H1 (cell line): ENCODE results near the gene MX1. TPM values are rescaled to one million over a fixed set of nuclear protein-coding genes. Genes with fewer than 3 reads are reported as not detected.

Source experiments
- CTCF ChIA-PET: fragments of 300-600 bp; sonication (Branson Sonifier 250); formaldehyde crosslinking; loops from one replicate; lab custom pipeline; 2021; ENCODE audit not compliant: partially characterized antibody; lab: Charles Lee
- POLR2A ChIA-PET: fragments of 300-600 bp; sonication (Branson Sonifier 250); formaldehyde crosslinking; loops from one replicate; lab custom pipeline; 2021; ENCODE audit warnings: inconsistent platforms; ENCODE audit not compliant: partially characterized antibody; lab: Charles Lee
- DNase-seq, 2 experiments: peaks; one replicate each; pipeline versions ENCODE4 v3.0.0 to v3.0.0-alpha.2; 2010 to 2022; ENCODE audit warnings: low spot score in 2 of 2, low read depth in 1 of 2, mixed read lengths in 1 of 2
- FAIRE-seq: peaks from 2 replicates; lab custom pipeline; 2011; peaks lifted over from hg19 to GRCh38; lab: Jason Lieb, UNC
- H2AFZ ChIP-seq: 2 replicates; pipeline ENCODE4 v1.8.1; 2012; ENCODE audit warnings: low read length, inconsistent platforms
- H2AK5ac ChIP-seq: 2 replicates; pipeline ENCODE4 v1.6.1; 2013; ENCODE audit warnings: low read depth, low read length
- H2BK120ac ChIP-seq: replicated peaks from 2 replicates; pipeline ENCODE3; 2013; ENCODE audit warnings: low read depth, low read length, inconsistent platforms
- H2BK12ac ChIP-seq: 2 replicates; pipeline ENCODE4 v1.6.1; 2013; ENCODE audit warnings: low read depth, low read length
- H2BK15ac ChIP-seq: 2 replicates; pipeline ENCODE4 v1.6.1; 2013; ENCODE audit warnings: low read length
- H2BK20ac ChIP-seq: 2 replicates; pipeline ENCODE4 v1.6.1; 2013; ENCODE audit warnings: low read length
- H2BK5ac ChIP-seq: 2 replicates; pipeline ENCODE4 v1.6.1; 2013; ENCODE audit warnings: low read depth, low read length
- H3K14ac ChIP-seq: 2 replicates; pipeline ENCODE4 v1.6.1; 2013; ENCODE audit warnings: inconsistent platforms; ENCODE audit not compliant: insufficient read length
- H3K18ac ChIP-seq: 2 replicates; pipeline ENCODE4 v1.6.1; 2013; ENCODE audit warnings: low read length; ENCODE audit errors: extremely low read depth
- H3K23ac ChIP-seq: 2 replicates; pipeline ENCODE4 v1.6.1; 2013; ENCODE audit warnings: inconsistent platforms; ENCODE audit not compliant: insufficient read length
- H3K23me2 ChIP-seq: 2 replicates; pipeline ENCODE4 v1.6.1; 2013; ENCODE audit warnings: low read depth, low read length
- H3K27ac ChIP-seq: 2 replicates; pipeline ENCODE4 v1.6.1; 2011; ENCODE audit warnings: low read depth, low read length, inconsistent platforms
- H3K27me3 ChIP-seq, 4 experiments: replicated peaks in 1 of 4; 1 replicate in 1 of 4; 2 replicates in 3 of 4; pipeline versions ENCODE4 v1.6.1 to v1.8.1; 2011 to 2013; ENCODE audit warnings: low read length in 3 of 4, mild to moderate bottlenecking in 3 of 4, inconsistent platforms in 2 of 4, mixed read lengths in 2 of 4, moderate library complexity in 1 of 4; ENCODE audit not compliant: control insufficient read depth in 3 of 4, insufficient read depth in 3 of 4; ENCODE audit errors: extremely low read depth in 1 of 4
- H3K36me3 ChIP-seq, 4 experiments: 2 replicates each; pipeline versions ENCODE4 v1.6.1 to v1.8.1; 2011 to 2013; ENCODE audit warnings: mild to moderate bottlenecking in 4 of 4, low read length in 3 of 4, moderate library complexity in 2 of 4, control low read depth in 1 of 4, inconsistent platforms in 1 of 4; ENCODE audit not compliant: insufficient read depth in 4 of 4, control insufficient read depth in 2 of 4
- H3K4ac ChIP-seq: replicated peaks from 2 replicates; pipeline ENCODE3; 2013; ENCODE audit warnings: low read length, low read depth, mixed read lengths, inconsistent platforms; ENCODE audit not compliant: insufficient read length
- H3K4me1 ChIP-seq, 4 experiments: replicated peaks in 1 of 4; 1 replicate in 1 of 4; 2 replicates in 3 of 4; pipeline versions ENCODE4 v1.6.1 to v1.8.1; 2011 to 2013; ENCODE audit warnings: low read length in 3 of 4, inconsistent platforms in 2 of 4, mixed read lengths in 1 of 4; ENCODE audit not compliant: insufficient read depth in 4 of 4, control insufficient read depth in 3 of 4
- H3K4me2 ChIP-seq, 2 experiments: 2 replicates each; pipeline versions ENCODE4 v1.6.1 to v1.8.1; 2011 to 2013; ENCODE audit warnings: low read depth in 2 of 2, low read length in 2 of 2, control low read depth in 1 of 2, inconsistent platforms in 1 of 2, mild to moderate bottlenecking in 1 of 2; ENCODE audit not compliant: insufficient read depth in 1 of 2
- H3K4me3 ChIP-seq, 4 experiments: fragments of 200-600, 300-600 bp in 1 of 4; sonication (generic), shearing (Covaris generic), sonication (Bioruptor Twin) in 1 of 4; 2 replicates each; pipeline versions ENCODE4 v1.5.1 to v1.8.1; 2011 to 2016; ENCODE audit warnings: low read length in 4 of 4, low read depth in 3 of 4, control low read depth in 2 of 4, inconsistent platforms in 2 of 4, mild to moderate bottlenecking in 2 of 4, mixed read lengths in 1 of 4, moderate library complexity in 1 of 4; ENCODE audit not compliant: insufficient read depth in 2 of 4; ENCODE audit errors: extremely low read depth in 1 of 4
- H3K56ac ChIP-seq: replicated peaks from 2 replicates; pipeline ENCODE3; 2013; ENCODE audit warnings: low read depth, mild to moderate bottlenecking, mixed read lengths, low read length, inconsistent platforms; ENCODE audit not compliant: insufficient read length
- H3K79me1 ChIP-seq: 2 replicates; pipeline ENCODE4 v1.6.1; 2013; ENCODE audit warnings: low read depth, low read length, control low read depth
- H3K79me2 ChIP-seq, 2 experiments: 2 replicates each; pipeline versions ENCODE4 v1.6.1 to v1.8.1; 2012 to 2013; ENCODE audit warnings: low read length in 2 of 2, mild to moderate bottlenecking in 2 of 2, inconsistent platforms in 1 of 2; ENCODE audit not compliant: insufficient read depth in 2 of 2, control insufficient read depth in 1 of 2
- H3K9ac ChIP-seq, 4 experiments: replicated peaks in 1 of 4; 1 replicate in 1 of 4; 2 replicates in 3 of 4; pipeline versions ENCODE4 v1.6.1 to v1.8.1; 2011 to 2013; ENCODE audit warnings: low read depth in 3 of 4, low read length in 3 of 4, control low read depth in 2 of 4, mild to moderate bottlenecking in 2 of 4, moderate library complexity in 2 of 4, inconsistent platforms in 1 of 4; ENCODE audit errors: extremely low read depth in 1 of 4
- H3K9me3 ChIP-seq, 2 experiments: 2 replicates each; pipeline versions ENCODE4 v1.6.1 to v1.8.1; 2012 to 2013; ENCODE audit warnings: mild to moderate bottlenecking in 2 of 2, moderate library complexity in 2 of 2, control low read depth in 1 of 2, inconsistent platforms in 1 of 2, low read depth in 1 of 2, low read length in 1 of 2, mixed read lengths in 1 of 2; ENCODE audit not compliant: insufficient read depth in 2 of 2
- H4K20me1 ChIP-seq, 2 experiments: replicated peaks in 1 of 2; 2 replicates each; pipeline versions ENCODE3 to v1.8.1; 2011 to 2013; ENCODE audit warnings: inconsistent platforms in 2 of 2, low read length in 2 of 2, mild to moderate bottlenecking in 1 of 2; ENCODE audit not compliant: insufficient read depth in 2 of 2, control insufficient read depth in 1 of 2
- H4K5ac ChIP-seq: 2 replicates; pipeline ENCODE4 v1.6.1; 2013; ENCODE audit warnings: low read length, low read depth, mixed read lengths, inconsistent platforms; ENCODE audit not compliant: insufficient read length
- H4K8ac ChIP-seq: 2 replicates; pipeline ENCODE4 v1.8.0; 2013; ENCODE audit warnings: mild to moderate bottlenecking, moderate library complexity, low read length, inconsistent platforms; ENCODE audit not compliant: insufficient read depth; ENCODE audit errors: extremely low read depth
- H4K91ac ChIP-seq: replicated peaks from 2 replicates; pipeline ENCODE3; 2013; ENCODE audit warnings: low read length, mixed read lengths, inconsistent platforms; ENCODE audit not compliant: insufficient read length
- ASH2L ChIP-seq: fragments of 200-600, 300-600 bp; sonication (generic); IDR thresholded peaks from one replicate; pipeline ENCODE4 v1.7.1; 2017; ENCODE audit warnings: low read length
- CBX8 ChIP-seq: fragments of 300-800, 300-1000 bp; sonication (generic); IDR thresholded peaks from 2 replicates; pipeline ENCODE4 v1.7.1; 2016; ENCODE audit warnings: low read depth, low read length, borderline replicate concordance
- CHD1 ChIP-seq: IDR thresholded peaks from 2 replicates; pipeline ENCODE4 v1.6.1; 2012; ENCODE audit warnings: low read depth, low read length, improper control_type of control experiment
- CREB1 ChIP-seq: IDR thresholded peaks from 2 replicates; pipeline ENCODE4 v1.6.1; 2012; ENCODE audit warnings: inconsistent platforms
- JUN ChIP-seq: IDR thresholded peaks from 2 replicates; pipeline ENCODE4 v1.6.1; 2011; ENCODE audit warnings: low read depth, mild to moderate bottlenecking, improper control_type of control experiment, low read length
- POLR2A ChIP-seq, 2 experiments: IDR thresholded peaks; 1 replicate in 1 of 2; 2 replicates in 1 of 2; pipeline ENCODE4 v1.6.1; 2011; ENCODE audit warnings: low read depth in 2 of 2, low read length in 2 of 2, mild to moderate bottlenecking in 2 of 2; ENCODE audit errors: control extremely low read depth in 1 of 2
- SRF ChIP-seq: IDR thresholded peaks from 2 replicates; pipeline ENCODE4 v1.6.1; 2011; ENCODE audit warnings: mild to moderate bottlenecking, low read depth, low read length, moderate library complexity
- TCF12 ChIP-seq: IDR thresholded peaks from 2 replicates; pipeline ENCODE4 v1.6.1; 2011; ENCODE audit warnings: low read depth, mild to moderate bottlenecking, low read length
- WGBS, 2 experiments: shearing (Covaris generic) in 1 of 2; methylation state at CpG; one replicate each; pipeline versions ENCODE4 v1.1.6 to v1.1.7; 2013 to 2015; ENCODE audit warnings: low lambda C conversion rate in 2 of 2, mixed read lengths in 2 of 2, inconsistent platforms in 1 of 2, low coverage in 1 of 2, missing lambda C conversion rate in 1 of 2; ENCODE audit not compliant: insufficient replicate concordance in 2 of 2, insufficient coverage in 1 of 2, insufficient read length in 1 of 2; ENCODE audit errors: extremely low coverage in 1 of 2, missing lambda C conversion rate in 1 of 2; 5-methylcytosine and 5-hydroxymethylcytosine counted together
- polyA plus RNA-seq, 7 experiments: library from polyadenylated mRNA; depleted of rRNA in 3 of 7; stranded (reverse) in 5 of 7; unstranded in 2 of 7; fragments of >200 nt in 5 of 7; fragments of 200-250 nt in 2 of 7; gene quantifications; 1 replicate in 5 of 7; 2 replicates in 1 of 7; 4 replicates in 1 of 7; pipeline versions ENCODE4 v1.2.1 to v1.2.3, GENCODE V29; 2011 to 2013; ENCODE audit warnings: missing spikeins in 2 of 7, mixed read lengths in 2 of 7
- total RNA-seq: library from RNA; stranded (reverse); fragmentation: NEBNext Ultra II Directional; extraction: Animal tissue kit (Norgen Biotek cat#: 25700); gene quantifications from 2 replicates; pipeline ENCODE4 v1.2.1, GENCODE V29; 2021
- TF ChIP-seq, protein P1 (sequence below), 3 experiments: IDR thresholded peaks; 1 replicate in 2 of 3; 2 replicates in 1 of 3; pipeline versions ENCODE4 v1.5.1 to v1.6.1; 2011; ENCODE audit warnings: low read length in 3 of 3, mild to moderate bottlenecking in 3 of 3, inconsistent platforms in 2 of 3, low read depth in 1 of 3, moderate library complexity in 1 of 3; ENCODE audit not compliant: insufficient read depth in 1 of 3; ENCODE audit errors: control extremely low read depth in 1 of 3

Gene MX1
- total and polyA plus RNA-seq, 2 of the 8 experiments (the other 6 are each of a cell fraction or from before 2014, with no cell fraction given), result 3.8 to 5.7 TPM

DNA sequence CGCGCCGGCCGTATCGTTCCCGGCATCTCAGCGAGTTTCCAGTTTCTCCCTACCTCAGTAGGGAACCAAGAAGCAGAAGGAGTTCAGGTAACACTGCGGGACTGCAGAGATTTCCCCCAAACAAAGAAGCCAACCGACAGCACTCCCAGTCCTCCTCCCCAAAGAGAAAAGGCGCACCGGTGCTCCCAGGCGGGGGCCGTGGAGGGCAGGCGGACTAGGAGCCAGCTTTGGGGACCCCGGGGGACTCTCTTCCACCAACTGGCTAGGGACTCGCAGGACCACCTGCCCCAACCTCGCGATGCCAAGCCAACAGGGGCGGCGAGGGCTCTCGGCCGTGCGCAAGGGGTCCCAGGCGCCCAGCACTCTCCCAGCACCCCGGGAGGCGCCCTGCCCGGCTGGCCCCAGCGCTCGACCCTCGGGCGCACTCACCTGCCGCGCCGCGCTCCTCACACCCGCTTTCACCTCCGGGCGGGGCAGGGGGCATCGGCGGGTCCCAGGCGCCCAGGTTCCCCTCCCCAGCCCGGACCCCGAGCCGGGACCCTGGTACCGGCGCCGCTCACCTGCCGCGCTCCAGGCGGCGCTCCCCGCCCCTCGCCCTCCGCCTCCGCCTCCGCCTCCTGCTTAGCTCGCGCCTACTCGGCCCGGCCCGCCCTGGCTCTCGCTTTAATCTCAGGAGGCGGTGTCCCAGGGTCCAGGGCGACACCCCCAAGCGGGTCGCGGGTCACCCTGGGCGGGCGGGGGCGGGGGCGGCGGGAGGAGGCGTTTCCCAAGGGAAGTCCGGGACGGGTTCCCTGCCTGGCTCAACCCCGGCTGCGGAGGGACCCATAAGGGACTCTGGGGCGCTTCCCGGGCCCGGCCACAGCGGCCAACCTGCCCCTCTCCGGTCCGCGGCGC, 81.7 kb downstream of the MX1 start, which contains the start of gene TMPRSS2:
TMPRSS2 (minus strand) TSS at position 638 of the 894 bp plus-strand sequence. CDS start 10,025 bp downstream, outside the sequence.
- POLR2A ChIA-PET, result interaction anchor here (0.7 to 1.4 kb wide), 5 partner anchors 21 to 89 kb away, joined by 3 read pairs; no protein-coding TSS in a partner anchor
- DNase-seq, result peak in 1 of 2 experiments; percentile 78
- no peak within 1 kb of the TSS for H2BK20ac ChIP-seq
- peak within 1 kb of the TSS; percentile 83 to 95 for H3K4me2 ChIP-seq
- H2AK5ac ChIP-seq, result no peak within 1 kb of the TSS
- H3K9ac ChIP-seq, result peak within 1 kb of the TSS in 3 of 4 experiments; percentile 25 to 50 (median 33); a peak in 4 of 7 replicates
- no peaks in the 10 kb centered on the region for H3K36me3 ChIP-seq
- no peak within 1 kb of the TSS for H4K91ac ChIP-seq
- no peak within 1 kb of the TSS for H3K4ac ChIP-seq
- peak within 1 kb of the TSS; percentile 75 for H3K56ac ChIP-seq
- H3K4me3 ChIP-seq, result peak within 1 kb of the TSS; percentile 62 to 80 (median 72)
- CTCF ChIA-PET, result interaction anchor here (1.8 to 2.1 kb wide), 2 partner anchors 27 to 223 kb away, joined by 4 to 8 read pairs; no protein-coding TSS in a partner anchor
- peak within 1 kb of the TSS; percentile 84; the same call in 1 of the 2 replicates for H2BK12ac ChIP-seq
- H3K23ac ChIP-seq, result no peak within 1 kb of the TSS
- FAIRE-seq, result no peak
- peak within 1 kb of the TSS; percentile 54 for H4K8ac ChIP-seq
- H2AFZ ChIP-seq, result peak within 1 kb of the TSS; percentile 45; the same call in 1 of the 2 replicates
- no peak within 1 kb of the TSS for H3K14ac ChIP-seq
- peak within 1 kb of the TSS; percentile 44; the same call in 1 of the 2 replicates for H2BK5ac ChIP-seq
- peaks cover 0 to 16% (median 6%) of the 10 kb centered on the region in 4 experiments; a peak in 5 of 7 replicates for H3K4me1 ChIP-seq
- no peaks in the 10 kb centered on the region for H3K9me3 ChIP-seq
- H2BK15ac ChIP-seq, result 0 out of 2 replicates have a peak within 1 kb of the TSS, but pooled peaks have one; percentile 29
- no peaks in the 10 kb centered on the region for H4K20me1 ChIP-seq
- peaks cover 5 to 45% (median 36%) of the 10 kb centered on the region in 4 experiments for H3K27me3 ChIP-seq
- WGBS, 2 experiments, result 2% methylated on average over 26 of the region's 85 CpGs; no CpG with 5 or more reads in 1 of the 2 experiments
- no peak within 1 kb of the TSS for H2BK120ac ChIP-seq
- no peaks in the 10 kb centered on the region for H3K79me2 ChIP-seq
- H3K79me1 ChIP-seq, result peaks cover 5% of the 10 kb centered on the region
- H4K5ac ChIP-seq, result peak within 1 kb of the TSS; percentile 13
- H3K23me2 ChIP-seq, result peaks cover 17% of the 10 kb centered on the region
- peak within 1 kb of the TSS; percentile 96 for H3K18ac ChIP-seq
- no peak within 1 kb of the TSS for H3K27ac ChIP-seq
- TF ChIP-seq CREB1 (no peak), CBX8 (no peak), JUN (no peak), ASH2L (peak; percentile 37), POLR2A (IDR thresholded peaks at IDR 0.05; ENCODE audit: control extremely low read depth in 1 of 2, low read depth in 2 of 2, low read length in 2 of 2) (no peak), SRF (no peak), CHD1 (no peak), TCF12 (no peak)
- TF ChIP-seq, protein P1, sequence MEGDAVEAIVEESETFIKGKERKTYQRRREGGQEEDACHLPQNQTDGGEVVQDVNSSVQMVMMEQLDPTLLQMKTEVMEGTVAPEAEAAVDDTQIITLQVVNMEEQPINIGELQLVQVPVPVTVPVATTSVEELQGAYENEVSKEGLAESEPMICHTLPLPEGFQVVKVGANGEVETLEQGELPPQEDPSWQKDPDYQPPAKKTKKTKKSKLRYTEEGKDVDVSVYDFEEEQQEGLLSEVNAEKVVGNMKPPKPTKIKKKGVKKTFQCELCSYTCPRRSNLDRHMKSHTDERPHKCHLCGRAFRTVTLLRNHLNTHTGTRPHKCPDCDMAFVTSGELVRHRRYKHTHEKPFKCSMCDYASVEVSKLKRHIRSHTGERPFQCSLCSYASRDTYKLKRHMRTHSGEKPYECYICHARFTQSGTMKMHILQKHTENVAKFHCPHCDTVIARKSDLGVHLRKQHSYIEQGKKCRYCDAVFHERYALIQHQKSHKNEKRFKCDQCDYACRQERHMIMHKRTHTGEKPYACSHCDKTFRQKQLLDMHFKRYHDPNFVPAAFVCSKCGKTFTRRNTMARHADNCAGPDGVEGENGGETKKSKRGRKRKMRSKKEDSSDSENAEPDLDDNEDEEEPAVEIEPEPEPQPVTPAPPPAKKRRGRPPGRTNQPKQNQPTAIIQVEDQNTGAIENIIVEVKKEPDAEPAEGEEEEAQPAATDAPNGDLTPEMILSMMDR (IDR thresholded peaks at IDR 0.05; ENCODE audit: control extremely low read depth in 1 of 3, insufficient read depth in 1 of 3, low read depth in 1 of 3, low read length in 3 of 3), result no peak
